Hepatocyte (in vitro differentiated cells): Measurements from ENCODE around the gene NF2. TPM values are rescaled to one million over a fixed set of nuclear protein-coding genes. Genes with fewer than 3 reads are reported as not detected.

Experiments
- DNase-seq: peaks from one replicate; pipeline ENCODE4 v3.0.0-alpha.2; 2016; ENCODE audit warnings: low spot score
- H2AFZ ChIP-seq: fragments of 200-600 bp; sonication (generic); 2 replicates; pipeline ENCODE4 v1.6.0; 2016; ENCODE audit warnings: antibody characterized with exemption, mild to moderate bottlenecking
- H3K27ac ChIP-seq: fragments of 200-600 bp; sonication (generic); 2 replicates; pipeline ENCODE4 v1.5.1; 2016; ENCODE audit warnings: mild to moderate bottlenecking
- H3K27me3 ChIP-seq: fragments of 200-600 bp; sonication (generic); 2 replicates; pipeline ENCODE4 v1.6.1; 2016
- H3K36me3 ChIP-seq: fragments of 200-600 bp; sonication (generic); replicated peaks from 2 replicates; pipeline ENCODE4 v1.5.1; 2016; ENCODE audit warnings: low read depth; ENCODE audit not compliant: insufficient read depth
- H3K4me1 ChIP-seq: fragments of 200-600 bp; sonication (generic); 2 replicates; pipeline ENCODE4 v1.5.1; 2016; ENCODE audit warnings: mild to moderate bottlenecking, moderate library complexity; ENCODE audit not compliant: insufficient read depth
- H3K4me2 ChIP-seq: fragments of 200-600 bp; sonication (generic); 2 replicates; pipeline ENCODE4 v1.6.0; 2016
- H3K4me3 ChIP-seq: fragments of 200-600 bp; sonication (generic); 2 replicates; pipeline ENCODE4 v1.5.1; 2016; ENCODE audit warnings: mild to moderate bottlenecking
- H3K79me2 ChIP-seq: fragments of 200-600 bp; sonication (generic); 2 replicates; pipeline ENCODE4 v1.6.0; 2017; ENCODE audit warnings: mild to moderate bottlenecking
- H3K9me2 ChIP-seq: fragments of 200-600 bp; sonication (generic); replicated peaks from 2 replicates; pipeline ENCODE4 v1.6.0; 2017; ENCODE audit warnings: mild to moderate bottlenecking; ENCODE audit not compliant: insufficient read depth
- H3K9me3 ChIP-seq: fragments of 200-600 bp; sonication (generic); 2 replicates; pipeline ENCODE4 v1.5.1; 2016; ENCODE audit warnings: low read depth, mild to moderate bottlenecking
- H4K20me1 ChIP-seq: fragments of 200-600 bp; sonication (generic); 2 replicates; pipeline ENCODE4 v1.6.0; 2016; ENCODE audit warnings: mild to moderate bottlenecking; ENCODE audit not compliant: insufficient read depth, poor library complexity, severe bottlenecking
- CTCF ChIP-seq: fragments of 200-600 bp; sonication (generic); IDR thresholded peaks from 2 replicates; pipeline ENCODE4 v1.5.1; 2016; ENCODE audit warnings: antibody characterized with exemption, mild to moderate bottlenecking; ENCODE audit not compliant: poor library complexity
- EZH2 ChIP-seq: fragments of 200-600 bp; sonication (generic); IDR thresholded peaks from 2 replicates; pipeline ENCODE4 v1.6.1; 2016; ENCODE audit warnings: antibody characterized with exemption, mild to moderate bottlenecking, borderline replicate concordance
- EZH2phosphoT487 ChIP-seq: fragments of 200-600 bp; sonication (generic); IDR thresholded peaks from one replicate; pipeline ENCODE4 v1.6.1; 2018; ENCODE audit warnings: antibody characterized with exemption, mild to moderate bottlenecking, low read depth, moderate library complexity; ENCODE audit not compliant: unreplicated experiment, severe bottlenecking
- WGBS: methylation state at CpG from one replicate; pipeline ENCODE4 v1.1.6; 2016; ENCODE audit warnings: low lambda C conversion rate; ENCODE audit errors: missing lambda C conversion rate; 5-methylcytosine and 5-hydroxymethylcytosine counted together
- polyA plus RNA-seq: library from polyadenylated mRNA; unstranded; fragments of >200 nt; fragmentation: Nextera tagmentation; extraction: Ambion mirVana; gene quantifications from 2 replicates; pipeline ENCODE4 v1.2.1, GENCODE V29; 2016
- total RNA-seq: library from RNA; depleted of rRNA; stranded (reverse); fragments of >200 nt; gene quantifications from 2 replicates; pipeline ENCODE4 v1.2.3, GENCODE V29; 2014

The NF2 gene
- total and polyA plus RNA-seq, 2 experiments from 2014 or later: 18.5 to 30.7 TPM

DNA sequence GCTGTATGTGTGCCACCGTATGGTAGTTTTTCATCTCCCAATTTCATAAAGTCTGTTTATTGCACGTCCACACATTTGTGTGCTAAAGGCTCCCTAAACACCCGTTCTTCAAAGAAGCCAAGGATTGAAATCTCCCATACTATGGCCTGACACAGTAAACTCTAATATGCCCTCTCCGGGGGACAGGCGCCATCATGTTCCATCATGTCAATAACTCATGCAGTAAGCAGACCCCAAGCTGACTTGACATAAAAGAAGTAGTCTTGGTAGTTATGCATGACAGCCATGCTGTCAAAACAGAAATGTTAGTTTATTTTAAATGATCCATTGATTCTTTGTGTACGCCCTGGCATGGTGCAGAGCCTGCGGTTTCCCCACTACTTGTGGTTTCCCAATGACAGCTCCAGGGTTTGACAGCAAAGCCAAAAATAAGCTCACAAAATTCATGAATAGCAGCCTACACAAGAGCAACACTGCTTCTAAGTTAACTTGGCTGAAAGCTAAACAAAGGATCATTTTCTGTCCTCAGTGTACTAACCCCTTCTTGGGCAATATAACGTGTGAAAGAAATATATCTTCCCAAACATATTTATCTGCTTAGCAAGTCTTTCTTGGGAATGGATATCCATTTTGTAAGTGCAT is 59.9 kb downstream of the NF2 start:
- H3K27ac ChIP-seq: no peak overlapping the region
- H3K4me3 ChIP-seq: no peak overlapping the region
- H3K36me3 ChIP-seq: no peaks in the 10 kb centered on the region
- TF ChIP-seq EZH2 (no peak), EZH2phosphoT487 (no peak), CTCF (no peak)
- DNase-seq: no peak
- H4K20me1 ChIP-seq: no peaks in the 10 kb centered on the region
- no peaks in the 10 kb centered on the region for H3K79me2 ChIP-seq
- H3K27me3 ChIP-seq: no peaks in the 10 kb centered on the region
- H3K4me2 ChIP-seq: no peak overlapping the region
- 84% methylated on average over 8 of the region's 8 CpGs for WGBS
- H3K9me2 ChIP-seq: no peaks in the 10 kb centered on the region
- H3K9me3 ChIP-seq: no peaks in the 10 kb centered on the region
- no peak overlapping the region for H2AFZ ChIP-seq
- no peaks in the 10 kb centered on the region for H3K4me1 ChIP-seq

- Histone ChIP-seq H4K20me1 (no peaks in the 10 kb centered on the region), H3K79me2 (no peaks in the 10 kb centered on the region), H3K27ac (no peak overlapping the region), H3K27me3 (no peaks in the 10 kb centered on the region), H3K36me3 (no peaks in the 10 kb centered on the region), H2AFZ (no peak overlapping the region), H3K9me3 (no peaks in the 10 kb centered on the region), H3K4me1 (no peaks in the 10 kb centered on the region), H3K4me3 (no peak overlapping the region), H3K9me2 (no peaks in the 10 kb centered on the region), H3K4me2 (no peak overlapping the region)
- TF ChIP-seq CTCF: no peak
- no peak for TF ChIP-seq EZH2
- TF ChIP-seq EZH2phosphoT487: no peak
- WGBS: 94% methylated on average over 8 of the region's 8 CpGs
- no peak for DNase-seq
Measured at GRCh38 chr22:29665486-29665885, 62.1 kb downstream of the NF2 start.

GRCh38 chr22:29668673-29669072 is 65.2 kb downstream of the NF2 start:
- H3K36me3 ChIP-seq: no peaks in the 10 kb centered on the region
- no peak for DNase-seq

More at GRCh38 chr22:29668673-29669072, 65.2 kb downstream of the NF2 start:
- H3K27me3 ChIP-seq: no peaks in the 10 kb centered on the region
- TF ChIP-seq CTCF (no peak), EZH2phosphoT487 (no peak), EZH2 (no peak)
- no peaks in the 10 kb centered on the region for H3K79me2 ChIP-seq
- no peak overlapping the region for H3K27ac ChIP-seq
- H3K9me2 ChIP-seq: no peaks in the 10 kb centered on the region
- H3K4me1 ChIP-seq: no peaks in the 10 kb centered on the region
- H4K20me1 ChIP-seq: no peaks in the 10 kb centered on the region
- no peak overlapping the region for H3K4me2 ChIP-seq
- no peak overlapping the region for H3K4me3 ChIP-seq
- no peak overlapping the region for H2AFZ ChIP-seq
- 98% methylated on average over 4 of the region's 4 CpGs for WGBS
- no peaks in the 10 kb centered on the region for H3K9me3 ChIP-seq
